ENCODE data around the gene DNMT3A.
A peak's percentile ranks its signal among the peaks of the same experiment; 100 is the strongest.

The DNMT3A gene

DNA sequence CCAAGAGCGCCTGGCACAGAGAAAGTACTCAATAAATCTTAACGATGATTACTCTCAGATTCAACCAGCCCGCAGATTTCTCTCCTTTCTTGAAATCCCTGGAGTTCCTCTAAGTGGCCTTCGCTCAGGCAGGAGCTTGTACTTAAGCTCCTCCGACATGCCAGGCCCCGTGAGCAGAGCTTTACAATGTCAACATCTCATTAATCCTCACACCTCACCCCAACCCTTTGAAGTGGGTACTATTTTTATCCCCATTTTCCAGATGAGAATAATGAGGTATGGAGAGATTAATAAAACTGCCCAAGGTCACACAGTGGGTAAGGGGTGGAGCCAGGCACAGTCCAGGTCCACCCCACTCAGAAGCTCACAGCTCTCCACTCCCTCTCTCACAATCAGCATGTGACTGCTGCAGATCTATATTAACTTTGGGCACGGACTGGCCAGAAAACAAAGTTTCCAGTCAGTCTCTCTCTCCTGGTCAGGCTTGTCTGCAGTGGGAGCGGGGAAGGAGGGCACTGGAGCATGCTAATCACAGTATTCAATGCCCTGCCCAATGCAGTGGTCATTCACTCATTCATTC lies 18.0 kb downstream of the DNMT3A start:
- no peak for DNase-seq

DNA sequence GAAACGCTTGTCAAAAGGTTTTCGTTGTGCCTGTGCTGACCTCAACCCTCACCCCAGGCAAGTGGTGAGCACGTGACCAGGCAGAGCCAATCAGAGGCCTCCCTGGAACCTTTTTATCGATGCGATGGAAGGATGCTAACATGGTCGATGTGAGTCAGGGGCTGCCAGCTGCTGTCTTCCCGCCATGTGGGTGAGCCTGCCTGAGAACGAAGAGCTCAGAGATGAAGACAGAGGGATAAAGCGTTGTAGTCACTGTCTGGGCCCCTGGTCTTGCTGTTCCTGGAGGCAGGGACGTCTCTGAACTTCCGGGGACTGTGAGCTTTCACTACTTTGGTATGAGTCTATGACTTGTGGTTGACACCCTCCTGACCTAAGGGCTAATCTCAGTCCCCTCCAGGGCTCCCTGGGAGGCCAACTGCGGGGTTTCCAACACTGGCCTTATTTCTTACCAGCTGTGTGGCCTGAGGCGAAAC lies 18.6 kb downstream of the DNMT3A start:
- peak in 3 of 4 experiments; percentile 26 to 30 (median 28) for DNase-seq

DNA sequence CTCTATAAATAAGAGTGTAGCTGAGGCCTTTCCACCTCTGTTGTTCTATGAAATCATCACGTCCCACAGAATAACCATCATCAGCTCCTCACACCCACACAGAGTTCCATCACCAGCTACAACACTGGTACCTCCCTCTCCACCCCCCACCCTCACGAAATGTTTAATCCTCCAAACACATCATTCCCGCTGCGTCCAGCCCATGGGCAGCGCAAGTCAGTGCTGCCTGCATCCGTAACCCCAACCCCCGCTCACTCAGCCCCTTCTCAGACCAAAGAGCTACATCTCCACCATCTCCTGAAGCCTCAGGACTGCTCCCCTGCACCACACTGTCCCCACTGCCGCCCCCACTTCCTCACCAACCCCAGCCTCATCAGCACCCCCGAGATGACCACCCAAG lies 19.4 kb downstream of the DNMT3A start:
- no peak for DNase-seq

DNA sequence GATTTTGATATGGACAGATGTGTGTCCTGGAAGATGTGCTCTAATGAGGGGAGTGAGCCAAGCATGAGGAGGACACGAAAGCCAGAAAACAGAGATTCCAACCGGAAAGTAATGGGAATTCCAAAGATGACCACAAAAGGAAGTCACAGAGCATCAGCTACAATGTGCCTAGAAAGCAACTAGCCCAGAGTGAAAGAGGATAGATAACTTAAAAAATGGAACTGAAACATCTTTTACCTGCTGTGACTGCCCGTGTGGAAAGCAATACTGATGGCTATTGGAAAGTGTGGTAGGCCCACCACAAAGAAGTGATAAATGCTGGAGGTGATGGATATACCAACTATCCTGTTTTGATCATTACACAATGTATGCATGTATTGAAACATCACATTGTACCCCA lies 21.6 kb downstream of the DNMT3A start:
- DNase-seq, result no peak

DNA sequence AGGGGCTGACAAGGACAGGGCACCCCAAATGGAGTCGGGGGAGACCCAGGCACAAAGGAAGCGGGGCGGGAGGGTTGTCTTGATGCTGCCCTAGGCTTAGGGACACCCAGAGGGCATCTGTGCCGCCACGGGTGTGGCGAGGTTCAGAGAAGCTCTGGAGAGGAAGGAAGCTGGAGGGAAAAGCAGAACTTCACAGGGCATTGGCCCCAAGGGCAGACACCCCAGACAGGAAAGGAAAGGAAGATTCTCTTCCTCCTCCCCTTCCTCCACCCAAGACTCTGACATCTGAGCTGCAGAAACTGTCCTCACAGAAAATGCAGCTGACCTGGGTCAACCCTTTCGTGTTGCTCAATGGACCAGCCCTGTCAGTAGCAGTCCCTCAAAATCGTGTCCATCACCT lies 25.6 kb downstream of the DNMT3A start:
- DNase-seq, result no peak

DNA sequence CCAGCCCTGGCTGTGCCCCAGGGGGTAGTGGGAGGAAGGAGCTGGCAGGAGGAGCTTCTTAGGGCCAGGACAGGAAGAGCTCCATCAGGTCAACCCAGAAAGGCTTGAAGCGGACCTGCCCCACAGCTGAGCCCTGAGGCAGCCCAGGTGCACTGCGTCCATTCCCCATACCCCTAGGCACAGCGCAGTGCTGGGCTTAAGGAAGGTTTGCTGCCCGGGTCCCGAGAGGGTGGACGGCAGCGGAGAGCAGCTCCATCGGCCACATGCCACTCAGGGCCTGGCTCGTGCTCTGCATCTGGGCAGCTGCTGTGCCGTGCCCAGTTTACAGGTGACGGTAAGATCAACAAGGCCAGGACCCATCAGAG lies 26.4 kb downstream of the DNMT3A start:
- no peak for DNase-seq

DNA sequence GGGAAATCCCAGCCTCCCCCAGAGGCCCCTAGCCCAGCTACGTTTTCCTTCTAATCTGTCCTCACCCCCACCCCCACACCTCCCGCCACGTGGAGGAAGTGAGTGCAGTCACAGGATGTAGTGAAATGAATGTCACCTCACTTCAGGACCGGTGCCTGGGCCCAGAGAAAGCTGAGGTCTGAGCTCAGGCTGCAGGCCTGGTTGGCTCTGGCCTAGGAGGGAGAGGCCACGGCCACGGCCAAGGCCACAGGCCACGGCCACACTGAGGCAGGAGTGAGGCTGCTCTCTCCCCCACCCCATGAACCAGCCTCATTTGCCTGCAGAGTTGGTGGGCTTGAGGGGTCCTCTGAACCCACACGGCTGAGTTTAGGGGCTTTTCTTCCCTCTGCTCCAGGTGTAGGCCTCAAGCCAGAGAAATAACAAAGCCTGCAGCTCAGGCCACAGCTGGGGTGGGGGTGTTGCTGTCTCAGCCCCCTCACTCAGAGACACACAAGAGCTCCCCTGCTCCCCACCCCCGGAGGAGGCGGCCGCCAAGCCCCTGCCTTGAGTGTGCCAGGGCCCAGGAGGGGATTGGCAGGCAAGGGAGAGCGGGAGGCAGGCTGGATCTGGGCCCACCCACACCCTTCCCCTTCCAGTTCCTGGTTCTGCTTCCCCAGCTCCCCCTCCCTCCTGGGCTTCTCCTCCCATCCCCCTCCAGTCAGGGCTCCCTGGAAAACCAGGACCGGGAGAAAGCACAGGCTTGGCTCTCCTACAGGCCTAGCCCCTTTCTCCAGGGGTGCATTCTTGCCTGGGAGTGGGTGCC lies 27.0 kb downstream of the DNMT3A start:
- peak; percentile 45 to 66 (median 60) for DNase-seq

DNA sequence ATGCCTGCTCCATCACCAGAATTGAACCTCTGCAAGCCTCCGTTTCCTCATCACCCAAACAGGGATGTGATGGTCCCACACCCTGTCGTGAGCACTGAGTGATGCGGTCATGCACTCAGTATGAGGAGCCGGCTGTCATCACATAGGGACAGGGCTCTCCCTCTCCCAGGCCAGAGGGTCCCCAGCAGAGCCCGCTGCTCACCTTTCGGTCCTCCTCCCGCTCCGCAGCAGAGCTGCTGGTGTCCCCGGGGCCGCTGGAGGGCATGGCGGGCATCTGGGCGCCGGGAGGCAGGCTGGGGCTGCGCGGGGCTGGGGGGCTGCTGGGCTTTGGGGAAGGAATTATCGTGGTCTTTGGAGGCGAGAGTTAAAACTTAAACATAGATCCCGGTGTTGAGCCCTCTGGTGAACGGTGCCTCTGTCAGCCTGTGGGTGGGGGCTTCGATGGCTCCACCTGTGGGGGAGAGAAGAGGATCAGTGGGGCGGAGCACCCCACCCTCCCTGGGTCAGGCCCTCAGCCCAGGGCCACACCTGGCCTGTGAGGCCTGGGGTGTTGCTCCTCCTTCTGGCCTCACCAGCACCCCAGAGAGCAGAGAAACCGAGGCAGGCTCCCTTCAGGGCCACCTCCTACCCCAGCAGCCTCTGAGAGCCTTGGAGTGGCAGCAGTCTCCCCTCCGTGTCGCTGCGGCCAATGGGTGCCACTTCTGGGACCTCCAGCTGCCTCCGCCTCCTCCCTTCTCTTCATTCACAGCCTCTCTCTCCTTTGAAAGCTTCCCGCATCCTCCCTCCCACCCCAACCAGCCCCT lies 27.8 kb downstream of the DNMT3A start:
- no peak for DNase-seq

DNA sequence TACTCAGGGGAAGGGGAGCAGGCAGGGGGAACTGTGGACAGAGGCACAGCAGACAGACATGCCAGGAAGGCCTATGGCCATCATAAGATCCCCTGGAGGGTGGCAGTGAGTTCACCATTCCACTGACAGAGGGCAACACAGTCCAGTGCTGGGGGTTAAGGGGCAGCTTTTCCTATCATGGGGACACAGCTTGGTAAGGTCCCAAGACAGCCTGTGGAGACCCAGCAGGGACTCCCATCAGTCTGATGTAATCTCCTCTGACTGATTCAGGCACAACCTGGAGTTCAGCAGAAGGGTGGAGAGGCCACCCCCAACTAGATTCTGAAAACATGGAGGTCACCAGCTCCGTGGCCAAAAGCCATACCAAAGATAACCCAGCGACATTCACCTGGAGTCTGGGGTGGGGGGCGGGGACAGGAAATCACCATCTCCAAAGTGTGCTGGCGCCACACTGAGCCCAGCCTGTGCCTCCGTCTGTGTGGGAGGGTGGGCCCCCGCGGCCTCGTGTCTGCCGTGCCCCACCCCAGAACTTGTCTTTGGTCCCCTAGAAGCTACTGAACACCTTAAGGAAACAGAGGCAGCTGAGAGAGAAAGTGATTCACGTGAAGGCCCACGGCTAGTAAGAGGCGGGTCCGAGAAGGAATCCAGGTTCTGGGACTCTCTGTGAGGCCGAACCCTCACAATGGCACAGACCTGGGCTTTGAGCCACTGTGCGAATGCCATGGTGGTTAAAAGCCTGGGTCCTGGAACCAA lies 28.6 kb downstream of the DNMT3A start:
- DNase-seq, result no peak

DNA sequence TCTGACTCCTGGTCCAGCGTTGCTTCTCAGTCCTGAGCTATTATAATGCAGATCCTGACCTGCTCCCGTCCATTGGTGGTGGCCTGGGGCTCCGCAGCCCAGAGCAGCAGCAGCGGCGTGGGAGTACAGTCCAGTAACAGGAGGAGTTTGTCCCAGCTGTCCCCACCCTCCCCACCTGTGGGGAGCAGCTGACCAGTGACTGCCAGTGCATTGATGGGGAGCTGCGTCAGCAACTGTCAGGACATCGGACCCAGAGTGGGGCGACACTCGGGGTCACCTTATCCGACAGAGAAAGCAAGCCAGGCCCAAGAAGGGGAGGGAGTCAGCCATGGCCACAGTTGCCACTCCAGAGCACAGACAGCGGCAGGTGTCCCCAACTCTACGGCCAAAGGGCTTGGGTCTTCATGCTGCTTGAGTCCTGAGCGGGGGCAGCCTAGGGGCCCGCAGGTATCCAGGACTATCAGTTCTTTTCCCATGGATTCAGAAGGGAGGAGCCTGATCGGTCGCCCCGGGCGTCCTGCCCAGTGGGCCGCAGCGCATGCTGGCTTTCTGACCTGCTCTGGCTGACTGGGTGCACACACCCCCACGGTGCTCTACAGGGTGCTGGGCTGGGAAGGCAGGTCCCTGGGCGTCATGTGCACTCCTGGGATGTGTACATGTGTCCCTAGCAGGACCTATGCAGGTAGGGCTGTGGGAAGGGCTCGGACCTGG lies 29.7 kb downstream of the DNMT3A start:
- DNase-seq, result no peak

DNA sequence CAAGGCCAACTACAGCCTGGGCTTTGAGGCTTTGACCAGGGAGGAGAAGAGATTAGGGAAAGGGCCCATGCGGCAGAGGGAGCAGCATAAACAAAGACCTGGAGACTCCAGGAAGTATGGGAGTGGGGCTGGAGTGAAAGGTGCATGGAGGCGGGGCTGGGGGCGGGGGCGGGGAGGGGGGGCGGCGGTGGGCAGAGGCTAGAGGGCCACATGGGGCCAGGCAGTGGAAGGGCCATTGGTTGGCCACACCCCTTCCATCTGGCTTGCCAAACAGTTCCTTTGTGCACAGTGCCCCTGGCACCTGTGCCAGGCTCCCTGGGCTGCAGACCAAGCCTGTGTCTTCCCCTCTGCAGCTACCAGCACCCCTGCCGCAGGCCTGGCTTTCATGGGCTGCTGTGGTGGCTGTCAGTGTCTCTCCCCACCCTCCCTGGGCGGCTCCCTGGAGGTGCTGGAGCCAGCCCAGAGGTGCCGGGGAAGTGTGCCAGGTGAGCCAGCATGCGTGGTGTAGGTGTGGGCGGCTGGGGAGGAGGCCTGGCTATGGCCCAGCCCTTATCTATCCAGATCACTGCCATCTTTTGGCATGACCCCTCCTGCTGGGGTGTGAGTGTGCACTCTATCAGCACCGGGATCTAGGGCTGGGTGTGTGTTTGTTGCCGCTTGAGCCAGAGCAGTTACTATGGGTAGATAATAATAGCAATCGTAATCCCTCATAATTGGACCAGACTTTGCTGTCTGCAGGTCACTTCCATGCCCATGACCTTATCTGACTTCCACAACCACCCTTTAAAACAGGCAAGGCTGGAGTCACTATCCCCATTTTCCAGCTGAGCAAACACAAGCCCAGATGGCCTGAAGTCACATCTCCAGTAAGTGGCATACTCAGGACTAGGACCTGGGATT lies 30.5 kb downstream of the DNMT3A start:
- DNase-seq, result no peak

DNA sequence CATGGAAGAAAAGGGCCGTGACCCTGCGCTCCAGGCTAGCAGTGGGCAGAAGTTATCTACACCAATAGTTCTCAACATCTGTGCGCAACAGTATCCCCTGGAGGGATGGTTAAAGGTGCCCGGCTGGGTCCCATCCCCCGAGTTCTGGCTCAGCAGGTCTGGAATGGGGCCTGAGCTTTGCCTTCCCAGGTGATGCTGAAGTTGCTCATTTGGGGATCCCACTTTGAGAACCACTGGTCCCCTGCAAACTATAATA lies 31.1 kb downstream of the DNMT3A start:
- DNase-seq, result no peak

DNA sequence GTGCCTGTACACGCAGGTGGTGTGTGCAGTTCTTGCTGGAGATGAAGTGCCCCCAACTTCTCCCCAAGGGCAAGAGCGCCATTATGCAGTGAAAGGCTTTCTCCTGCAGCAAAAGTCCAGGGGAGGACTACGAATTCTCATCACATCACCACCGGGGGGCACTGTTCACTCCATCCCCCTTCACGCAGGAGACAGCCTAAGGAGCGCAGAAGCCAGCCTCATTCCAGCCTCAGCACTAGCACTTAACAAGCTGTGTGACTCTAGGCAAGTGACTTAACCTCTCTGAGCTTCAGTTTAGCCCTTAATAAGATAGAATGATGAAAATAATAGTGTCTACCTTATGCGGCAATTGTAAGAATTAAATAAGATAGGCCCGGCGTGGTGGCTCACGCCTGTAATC lies 32.3 kb downstream of the DNMT3A start:
- peak; percentile 22 to 46 (median 38) for DNase-seq

DNA sequence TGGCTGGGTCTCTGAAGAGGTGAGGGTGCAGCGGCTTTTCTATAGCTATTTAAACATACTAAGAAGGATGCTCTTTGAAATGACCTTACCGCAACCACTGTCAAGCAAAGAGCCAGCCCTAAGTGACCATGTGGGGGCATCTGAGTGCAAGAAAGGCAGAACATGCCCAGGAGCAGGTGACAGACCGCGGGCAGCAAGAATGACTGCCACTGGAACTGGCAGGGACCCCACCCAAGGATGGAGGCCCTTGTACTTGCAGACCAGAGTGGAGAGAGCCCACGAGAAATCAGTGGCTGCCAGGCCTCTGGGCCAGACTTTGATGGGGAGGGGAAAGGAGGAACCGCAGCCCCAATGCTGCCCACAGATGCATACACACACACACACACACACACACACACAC lies 33.1 kb downstream of the DNMT3A start:
- DNase-seq, result no peak

DNA sequence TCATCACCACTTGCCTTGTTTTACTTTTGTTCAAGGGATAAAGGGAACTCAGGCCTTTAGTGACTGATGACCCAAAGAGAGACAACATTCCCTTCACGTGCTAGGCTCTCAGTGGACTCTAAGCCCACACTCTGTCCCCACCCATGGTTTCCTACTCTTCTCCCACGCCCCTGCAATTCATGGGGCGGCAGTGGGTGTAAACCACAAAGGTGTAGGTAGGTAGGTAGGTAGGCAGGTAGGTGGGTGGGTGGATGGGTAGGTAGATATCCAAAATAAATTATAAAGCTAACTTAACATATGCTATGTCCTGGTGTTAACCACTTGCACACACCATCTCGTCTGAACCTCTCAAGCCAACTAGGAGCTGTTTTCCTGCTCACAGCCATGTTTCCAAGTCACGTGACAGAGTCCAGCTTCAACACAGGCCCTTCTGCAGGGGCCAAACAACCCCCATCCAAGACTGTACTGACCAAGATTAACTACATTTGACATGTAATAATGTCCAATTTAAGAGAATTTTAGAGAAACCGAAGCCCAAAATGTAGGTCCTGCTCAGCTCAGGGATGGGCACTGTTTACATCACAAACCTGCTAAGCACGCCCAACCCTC lies 33.7 kb downstream of the DNMT3A start:
- no peak for DNase-seq

DNA sequence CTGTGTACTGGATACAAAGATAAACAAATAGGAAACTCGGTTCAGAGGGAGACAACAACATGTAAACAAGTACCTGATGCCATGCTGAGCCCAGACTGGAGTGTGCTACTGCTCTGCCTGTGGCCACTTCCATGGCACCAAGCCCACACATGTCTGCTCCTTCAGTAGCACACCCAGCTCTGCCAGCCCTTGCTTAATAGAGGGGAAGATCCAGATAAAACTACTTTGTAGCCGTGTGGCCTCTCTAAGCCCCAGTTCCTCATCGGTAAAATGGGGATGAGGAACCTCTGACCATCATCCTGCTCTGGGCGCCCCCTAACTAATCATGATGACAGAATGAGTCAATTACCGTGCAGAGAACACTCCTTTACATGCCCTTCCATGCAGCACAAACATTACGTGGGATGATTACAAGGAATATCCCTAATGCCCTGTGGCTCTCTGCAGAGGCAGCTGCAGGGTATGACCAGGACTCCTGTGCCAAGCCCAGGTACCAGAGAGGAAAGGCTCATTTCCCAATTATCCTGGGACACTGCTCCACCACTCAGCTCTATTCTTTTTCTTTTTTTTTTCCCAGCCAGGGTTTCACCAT lies 34.9 kb downstream of the DNMT3A start:
- DNase-seq, result no peak

DNA sequence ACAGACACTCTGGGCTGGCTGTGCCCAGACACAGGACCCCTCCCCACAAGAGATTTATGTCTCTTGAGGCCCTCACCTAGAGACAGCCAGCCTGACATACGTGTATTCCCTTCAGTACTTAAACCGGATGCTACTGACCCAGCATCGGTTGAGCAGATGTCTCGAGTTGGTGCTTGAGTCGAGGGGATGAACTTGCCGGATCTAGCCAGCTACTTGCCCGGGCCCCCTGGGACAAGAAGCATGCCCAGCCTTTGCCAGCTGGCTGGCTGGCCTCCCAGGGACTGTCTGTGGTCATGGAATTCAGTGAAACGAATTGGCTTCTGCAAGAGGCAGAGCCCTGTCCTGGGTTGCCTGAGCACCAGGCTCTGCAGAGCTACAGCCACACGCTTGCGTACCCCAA lies 36.0 kb downstream of the DNMT3A start:
- DNase-seq, result no peak

DNA sequence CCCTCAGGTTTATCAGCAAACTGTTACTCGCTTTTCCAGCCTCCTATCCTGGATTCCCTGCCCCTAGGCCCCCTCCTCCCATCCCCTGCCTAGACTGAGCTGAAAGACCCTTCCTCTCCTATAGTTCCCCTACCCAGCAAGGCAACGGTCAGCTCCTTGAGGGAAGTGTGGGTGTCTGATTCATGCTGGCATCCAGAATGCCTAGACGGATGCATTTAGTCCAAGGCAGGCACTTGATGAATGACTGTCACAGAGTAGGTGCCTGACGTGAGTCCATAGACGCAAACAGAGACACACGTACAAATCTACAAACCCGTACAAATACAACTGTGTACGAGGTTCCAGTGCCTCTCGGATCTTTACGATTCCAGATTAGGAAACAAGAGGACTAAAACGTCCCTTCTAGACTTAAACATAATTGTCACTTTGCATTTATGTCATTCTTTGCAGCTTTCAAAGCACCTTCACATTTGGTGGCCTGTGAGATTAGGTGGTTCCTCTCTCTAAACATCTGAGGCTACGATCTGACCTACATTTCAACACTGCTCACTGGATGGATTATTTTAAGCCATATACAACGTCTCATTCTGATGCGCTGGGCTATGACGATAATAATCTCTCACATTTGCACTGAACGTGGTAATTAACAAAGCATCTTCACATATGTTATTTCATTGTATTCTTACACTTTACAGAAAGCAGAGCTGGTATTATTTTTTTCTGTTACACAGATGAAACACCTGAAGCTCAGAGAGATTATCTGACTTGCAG lies 36.7 kb downstream of the DNMT3A start:
- no peak for DNase-seq

DNA sequence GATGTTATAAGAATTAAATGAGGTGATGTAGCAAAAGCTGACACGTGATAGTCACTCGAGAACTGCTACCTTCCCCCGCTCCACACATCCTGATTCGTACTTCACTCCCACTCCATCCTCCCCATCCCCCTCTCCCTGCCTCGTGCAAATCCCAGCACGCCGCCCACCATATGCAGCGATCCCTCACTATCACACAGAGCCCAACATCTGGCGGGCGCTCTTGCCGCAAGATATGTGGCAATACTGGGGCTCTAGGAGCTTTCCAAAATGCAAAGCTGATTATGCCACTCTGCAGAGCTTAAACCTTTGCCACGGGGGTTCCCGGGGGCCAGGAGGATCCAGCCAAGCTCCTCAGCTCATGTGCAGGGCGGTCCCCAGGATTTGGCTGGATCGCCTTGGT lies 37.4 kb downstream of the DNMT3A start:
- DNase-seq, result no peak

DNA sequence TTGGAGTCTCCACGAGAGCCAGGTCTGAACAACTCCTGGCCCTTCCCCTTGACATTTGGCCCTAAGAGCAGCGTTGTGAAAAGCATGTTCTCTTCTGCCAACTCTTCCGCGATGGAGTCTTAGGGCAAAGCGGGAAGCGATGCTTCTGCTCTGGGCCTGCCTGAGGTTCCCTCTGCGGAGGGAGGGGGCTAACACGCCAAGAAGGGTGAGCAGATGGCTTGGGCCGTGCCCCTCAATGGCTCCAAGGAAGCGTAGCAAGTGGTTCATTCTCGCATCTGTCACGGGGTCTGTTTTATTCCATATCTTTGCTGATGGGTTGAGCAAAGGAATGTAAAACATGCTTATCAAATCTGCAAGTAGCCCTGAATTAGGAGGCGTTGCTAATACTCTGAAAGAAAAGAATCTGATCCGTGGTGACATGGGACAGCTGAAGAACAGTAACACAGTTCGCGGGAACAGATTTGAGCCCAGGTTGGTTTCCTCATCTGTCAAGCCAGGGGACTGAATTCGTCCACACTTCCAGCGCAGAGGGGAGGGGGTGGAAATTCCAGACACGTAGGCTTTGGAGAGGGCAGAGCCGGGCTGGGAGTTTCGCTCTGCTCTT lies 38.0 kb downstream of the DNMT3A start:
- no peak for DNase-seq
